SK-N-MC (cell line): ENCODE results near the gene SYNE1.

ENCODE experiments used
- EZH2 ChIP-seq: fragments of 200-600 bp; sonication (generic); IDR thresholded peaks from one replicate; pipeline ENCODE4 v1.6.1; 2017; ENCODE audit warnings: antibody characterized with exemption
- FOXP2 ChIP-seq: optimal IDR thresholded peaks from 2 replicates; pipeline ENCODE3; 2011; ENCODE audit warnings: mild to moderate bottlenecking, moderate library complexity; ENCODE audit not compliant: insufficient read depth; ENCODE audit errors: extremely low read length, control extremely low read depth
- POLR2AphosphoS5 ChIP-seq: IDR thresholded peaks from 2 replicates; pipeline ENCODE4 v1.6.1; 2012; ENCODE audit warnings: mild to moderate bottlenecking, low read depth, low read length, borderline replicate concordance

DNA sequence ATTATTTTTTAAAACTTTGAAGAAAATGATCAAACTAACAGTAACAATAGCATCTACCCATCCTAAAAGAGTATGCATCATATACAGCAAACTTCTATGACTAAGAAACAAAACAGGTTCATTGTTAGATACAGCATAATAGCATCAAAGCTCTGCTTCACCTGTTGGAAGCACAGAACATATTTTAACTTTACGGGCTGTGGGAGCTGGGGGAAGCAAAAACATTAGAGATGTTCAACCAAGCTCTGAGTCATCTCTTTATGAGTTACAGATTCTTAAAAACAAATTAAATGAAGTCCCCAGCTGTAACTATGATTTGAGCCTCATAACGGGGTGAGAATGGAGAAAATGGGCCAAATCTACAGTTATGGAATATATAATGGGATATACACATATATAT is 63.4 kb downstream of the SYNE1 start:
- no peak for TF ChIP-seq POLR2AphosphoS5
- no peak for TF ChIP-seq EZH2
- no peak for TF ChIP-seq FOXP2
